Activated naive CD4-positive, alpha-beta T cell treated with anti-CD3 and anti-CD28 coated beads, Interleukin-2, amount 50 U/mL, for 16 hours (primary cell): ENCODE results near the gene MRGPRG.
A peak's percentile ranks its signal among the peaks of the same experiment; 100 is the strongest.

Experiments
- DNase-seq: peaks from one replicate; pipeline ENCODE4 v3.0.0-alpha.2; 2020

Gene MRGPRG

GRCh38 chr11:3205261-3206155, 13.1 kb downstream of the MRGPRG start:
- no peak for DNase-seq

GRCh38 chr11:3204141-3205015, 14.2 kb downstream of the MRGPRG start:
- DNase-seq: no peak

- DNase-seq: peak; percentile 10
Observed at GRCh38 chr11:3203221-3204043, 15.2 kb downstream of the MRGPRG start.

- peak; percentile 12 for DNase-seq
Observed at GRCh38 chr11:3202759-3203158, 15.9 kb downstream of the MRGPRG start.

- peak; percentile 1 for DNase-seq
Observed at GRCh38 chr11:3202305-3202704, 16.3 kb downstream of the MRGPRG start.

- peak; percentile 3 for DNase-seq
Observed at GRCh38 chr11:3201677-3202181, 16.9 kb downstream of the MRGPRG start.

GRCh38 chr11:3201112-3201581, 17.5 kb downstream of the MRGPRG start:
- peak; percentile 2 for DNase-seq

GRCh38 chr11:3200388-3201111, 18.1 kb downstream of the MRGPRG start:
- peak; percentile 5 for DNase-seq

- DNase-seq: peak; percentile 0
Observed at GRCh38 chr11:3199537-3200295, 18.9 kb downstream of the MRGPRG start.

GRCh38 chr11:3198815-3199214, 19.8 kb downstream of the MRGPRG start:
- DNase-seq: peak; percentile 6

- no peak for DNase-seq
Observed at GRCh38 chr11:3197878-3198528, 20.6 kb downstream of the MRGPRG start.

- no peak for DNase-seq
Observed at GRCh38 chr11:3197044-3197695, 21.4 kb downstream of the MRGPRG start.

GRCh38 chr11:3196161-3197043, 22.2 kb downstream of the MRGPRG start:
- DNase-seq: no peak

- DNase-seq: no peak
Observed at GRCh38 chr11:3195251-3196160, 23.1 kb downstream of the MRGPRG start.

- no peak for DNase-seq
Observed at GRCh38 chr11:3194016-3194816, 24.4 kb downstream of the MRGPRG start.

GRCh38 chr11:3193373-3194015, 25.1 kb downstream of the MRGPRG start:
- DNase-seq: no peak
